ENCODE results near the gene RFK.

Gene RFK

DNA sequence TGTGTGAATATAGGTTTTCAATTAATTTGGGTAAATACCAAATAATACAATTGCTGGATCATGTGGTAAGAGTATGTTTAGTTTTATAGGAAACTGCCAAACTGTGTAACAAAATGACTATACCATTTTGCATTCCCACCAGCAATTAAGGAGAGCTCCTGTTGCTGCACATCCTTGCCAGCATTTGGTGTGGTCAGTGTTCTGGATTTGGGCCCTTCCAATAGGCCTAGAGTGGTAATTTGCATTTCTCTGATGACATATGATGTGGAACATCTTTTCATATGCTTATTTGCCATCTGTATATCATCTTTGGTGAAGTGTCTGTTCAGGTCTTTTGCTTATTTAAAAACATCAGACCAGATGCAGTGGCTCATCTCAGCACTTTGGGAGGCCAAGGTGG lies 11.6 kb upstream of the RFK start:
- DNase-seq, result no peak

GRCh38 chr9:76405340-76405739 lies 11.1 kb upstream of the RFK start:
- DNase-seq, result no peak

DNA sequence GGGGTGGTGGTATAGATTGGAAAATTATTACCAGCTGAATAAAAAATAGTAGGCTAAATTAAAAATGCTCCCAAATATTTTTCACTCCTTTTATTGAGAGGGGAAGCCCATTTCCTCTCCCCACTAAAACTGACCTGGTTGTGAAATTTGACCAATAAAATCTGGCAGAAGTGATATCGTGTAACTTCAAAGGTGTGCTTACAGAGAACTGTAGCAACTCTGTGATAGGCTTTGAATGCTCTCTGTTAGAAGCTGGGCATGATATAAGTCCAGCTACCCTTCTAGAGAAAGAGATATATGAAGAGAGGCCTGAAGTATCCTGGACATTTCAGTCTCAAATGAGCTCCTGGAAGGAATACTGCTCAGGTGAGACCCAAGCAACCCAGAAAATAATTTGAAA lies 10.2 kb upstream of the RFK start:
- DNase-seq, result no peak

DNA sequence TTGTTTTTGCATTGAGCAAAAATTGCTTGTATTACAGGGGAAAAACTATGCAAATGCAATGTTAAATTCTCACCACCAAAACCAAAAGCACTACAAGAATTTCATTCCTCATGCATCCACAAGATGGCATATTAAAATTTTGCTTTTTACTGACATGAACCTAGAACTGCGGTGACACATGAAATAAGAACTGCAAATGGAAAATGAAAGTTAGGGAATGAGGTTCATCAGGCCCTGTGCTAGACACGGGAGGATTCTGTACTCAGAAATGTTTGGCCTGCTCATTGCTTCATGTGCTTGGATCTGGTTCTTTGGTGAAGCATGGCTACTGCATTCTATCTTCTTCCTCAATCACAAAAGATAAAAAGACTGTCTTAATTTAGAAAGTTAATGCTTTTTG lies 9.1 kb upstream of the RFK start:
- peak in 1 of 14 donors; percentile 13 for DNase-seq

DNA sequence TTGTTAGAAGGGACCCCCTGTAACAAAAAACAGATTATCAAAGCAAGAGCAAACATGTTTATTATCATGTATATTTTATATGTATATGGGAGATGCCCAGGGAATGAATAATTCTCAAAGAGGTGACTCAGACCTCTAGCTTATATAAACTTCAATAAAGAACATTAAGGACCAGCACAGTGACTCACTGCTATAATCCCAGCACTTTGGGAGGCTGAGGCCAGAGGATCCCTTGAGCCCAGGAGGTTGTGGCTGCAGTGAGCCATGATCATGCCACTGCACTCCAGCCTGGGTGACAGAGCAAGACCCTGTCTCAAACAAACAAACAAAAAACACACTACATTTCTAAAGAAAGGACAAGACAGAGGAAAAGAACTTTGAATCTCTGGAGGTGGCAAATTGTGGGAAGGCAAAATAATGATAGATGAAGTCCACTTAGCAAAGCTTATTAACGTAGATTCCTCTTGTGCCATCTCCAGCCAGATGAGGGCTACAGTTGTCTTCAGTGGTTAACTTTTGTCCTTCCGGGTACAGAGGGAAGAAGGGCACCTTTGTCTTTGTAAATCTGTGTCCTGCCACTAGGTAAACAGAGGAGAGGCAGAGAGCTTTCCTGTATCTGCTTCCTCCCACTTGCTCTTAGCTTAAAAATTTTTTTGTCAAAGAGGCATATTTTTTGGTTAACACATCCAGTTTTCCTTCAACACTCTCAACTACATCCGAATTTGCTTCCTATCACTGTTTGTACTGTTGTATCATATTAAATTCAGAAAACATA lies 7.5 kb upstream of the RFK start:
- no peak for DNase-seq

GRCh38 chr9:76401176-76401575 lies 7.0 kb upstream of the RFK start:
- DNase-seq, result no peak

GRCh38 chr9:76400534-76401096 lies 6.4 kb upstream of the RFK start:
- DNase-seq, result no peak

DNA sequence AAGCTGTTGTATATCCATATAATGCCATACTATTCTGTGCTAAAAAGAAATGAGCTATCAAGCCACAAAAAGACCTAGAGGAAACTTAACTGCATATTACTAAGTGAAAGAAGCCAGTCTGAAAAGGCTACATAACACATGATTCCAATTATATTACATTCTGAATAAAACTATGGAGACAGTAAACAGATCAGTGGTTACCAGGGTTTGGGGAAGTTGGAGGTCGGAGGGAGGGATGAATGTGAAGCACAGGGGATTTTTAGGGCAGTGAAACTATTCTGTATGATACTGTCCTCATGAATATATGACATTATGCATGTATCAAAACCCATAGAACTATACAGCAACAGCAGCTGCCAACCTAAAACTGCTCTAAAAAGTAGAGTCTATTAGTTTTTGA lies 5.6 kb upstream of the RFK start:
- no peak for DNase-seq

GRCh38 chr9:76396597-76396996 lies 2.4 kb upstream of the RFK start:
- no peak for DNase-seq

DNA sequence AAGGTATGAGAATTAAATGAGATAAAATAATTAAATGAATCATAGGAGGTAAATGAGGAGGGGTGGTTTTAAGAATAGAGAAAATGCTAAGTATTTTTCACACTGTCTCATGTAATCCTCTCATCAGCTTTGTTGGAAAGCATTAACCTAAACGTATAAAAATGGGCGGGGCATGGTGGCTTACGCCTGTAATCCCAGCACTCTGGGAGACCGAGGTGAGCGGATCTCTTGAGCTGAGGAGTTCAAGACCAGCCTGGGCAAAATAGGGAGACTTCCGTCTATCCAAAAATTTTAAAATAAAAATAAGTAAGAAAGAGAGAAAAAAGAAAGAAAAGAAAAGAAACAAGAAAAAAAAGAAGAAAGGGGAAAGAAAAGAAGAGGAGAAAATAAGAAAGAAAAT lies 1.9 kb upstream of the RFK start:
- DNase-seq, result no peak

DNA sequence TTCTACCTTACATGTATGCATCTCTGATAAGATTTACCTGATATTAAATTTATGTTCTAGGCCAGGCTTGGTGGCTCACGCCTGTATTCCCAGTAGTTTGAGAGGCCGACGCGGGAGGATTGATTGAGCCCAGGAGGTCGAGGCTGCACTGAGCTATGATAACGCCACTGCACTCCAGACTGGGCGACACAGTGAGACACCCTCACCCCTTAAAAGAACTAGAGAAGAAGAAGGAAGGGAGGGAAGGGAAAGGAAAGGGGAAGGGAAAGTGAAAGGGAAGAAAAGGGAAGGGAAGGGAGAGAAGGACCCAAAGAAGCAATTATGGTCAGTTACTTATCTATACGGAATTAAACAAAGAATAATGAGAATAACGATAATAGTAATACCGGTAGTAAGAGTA lies 1.2 kb upstream of the RFK start:
- DNase-seq, result no peak

GRCh38 chr9:76394960-76395252 lies 680 bp upstream of the RFK start:
- peak in 7 of 14 donors; percentile 59 to 81 (median 69) for DNase-seq

GRCh38 chr9:76390656-76391055 lies 3.6 kb downstream of the RFK start:
- no peak for DNase-seq

DNA sequence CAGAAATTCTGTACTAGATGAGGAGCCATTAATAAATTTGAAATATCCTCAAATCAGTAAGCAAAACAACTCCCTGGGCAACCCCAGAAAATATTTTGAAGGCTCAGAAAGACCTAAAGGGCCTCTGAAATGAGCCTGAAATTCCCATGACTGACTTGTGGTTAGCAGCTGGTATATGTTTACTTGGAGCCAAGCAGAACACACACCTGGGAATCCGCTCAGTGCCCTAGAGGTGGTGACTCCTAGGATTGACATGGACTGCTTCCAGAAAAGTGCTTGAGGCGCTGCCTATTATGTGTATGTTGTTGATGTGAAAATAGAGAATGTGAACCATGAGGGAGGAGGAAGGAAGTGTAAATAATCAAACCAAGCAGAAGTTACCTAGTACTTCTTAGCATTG lies 14.7 kb downstream of the RFK start:
- no peak for DNase-seq

DNA sequence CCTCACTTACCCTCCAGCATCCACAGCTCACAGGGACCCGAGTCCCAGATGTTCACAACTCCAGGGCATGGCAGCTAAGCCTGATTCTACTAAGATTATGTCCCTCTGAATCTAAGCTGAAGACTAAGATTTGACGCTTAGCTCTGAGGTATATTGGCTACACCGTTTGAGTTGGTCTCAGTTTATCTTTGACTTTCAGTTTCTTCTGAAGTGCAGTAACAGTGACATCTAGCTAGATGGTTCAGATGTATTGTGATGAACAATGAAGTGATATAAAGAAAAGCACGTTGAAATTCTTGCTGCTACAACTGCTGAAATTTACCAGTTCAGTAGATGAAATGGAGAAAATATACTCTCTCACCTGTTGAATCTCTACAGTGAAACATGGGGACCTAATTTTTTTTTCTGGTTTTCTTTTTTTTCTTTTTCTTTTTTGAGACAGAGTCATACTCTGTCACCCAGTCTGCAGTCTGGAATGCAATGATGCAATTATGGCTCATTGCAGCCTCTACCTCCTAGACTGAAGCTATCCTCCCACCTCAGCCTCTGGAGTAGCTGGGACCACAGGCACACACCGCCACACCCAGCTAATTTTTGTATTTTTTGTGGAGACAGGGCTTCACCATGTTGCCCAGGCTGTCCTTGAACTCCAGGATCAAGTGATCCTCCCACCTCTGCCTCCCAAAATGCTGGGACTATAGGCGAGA lies 15.7 kb downstream of the RFK start:
- DNase-seq, result no peak

GRCh38 chr9:76377791-76378190 lies 16.4 kb downstream of the RFK start:
- no peak for DNase-seq

DNA sequence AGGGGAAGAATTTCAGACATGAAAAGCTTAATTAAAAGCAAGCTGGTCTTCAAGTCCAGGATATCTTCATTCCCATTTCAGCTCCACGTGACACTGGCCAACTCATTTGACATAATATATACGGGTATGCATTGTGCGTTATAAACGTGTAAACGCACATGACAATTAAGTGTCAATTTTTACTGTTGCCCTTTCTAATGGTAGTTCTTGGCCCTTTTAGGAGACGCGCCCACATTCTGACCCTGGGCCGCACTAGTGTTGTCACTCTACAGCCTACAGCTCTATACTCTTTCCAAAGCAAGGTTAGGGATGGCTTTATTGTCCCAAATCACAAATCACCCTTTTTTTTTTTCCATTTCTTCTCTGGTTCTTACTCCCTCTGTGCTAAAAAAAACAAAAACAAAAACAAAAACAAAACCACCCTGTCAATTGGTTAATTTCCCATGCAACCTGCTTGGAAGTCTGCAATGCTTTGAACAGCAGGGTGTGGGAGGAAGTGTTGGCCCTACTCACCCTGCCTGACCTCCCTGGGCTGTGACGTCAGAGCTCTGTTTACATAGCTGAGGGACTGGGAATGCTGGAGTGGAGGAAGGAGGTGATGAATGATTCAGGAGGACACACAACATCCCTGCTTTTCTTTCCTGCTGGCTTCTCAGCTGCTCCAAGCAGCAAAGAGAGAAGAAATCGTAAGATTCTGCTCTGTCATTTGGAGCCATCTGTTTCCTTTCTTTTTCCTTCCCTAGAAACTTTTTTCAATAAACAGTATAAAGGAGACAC lies 19.3 kb downstream of the RFK start:
- DNase-seq, result no peak

- DNase-seq, result no peak
Measured at GRCh38 chr9:76373784-76374474, 20.3 kb downstream of the RFK start.

- no peak for DNase-seq
Measured at GRCh38 chr9:76373173-76373783, 20.9 kb downstream of the RFK start.

DNA sequence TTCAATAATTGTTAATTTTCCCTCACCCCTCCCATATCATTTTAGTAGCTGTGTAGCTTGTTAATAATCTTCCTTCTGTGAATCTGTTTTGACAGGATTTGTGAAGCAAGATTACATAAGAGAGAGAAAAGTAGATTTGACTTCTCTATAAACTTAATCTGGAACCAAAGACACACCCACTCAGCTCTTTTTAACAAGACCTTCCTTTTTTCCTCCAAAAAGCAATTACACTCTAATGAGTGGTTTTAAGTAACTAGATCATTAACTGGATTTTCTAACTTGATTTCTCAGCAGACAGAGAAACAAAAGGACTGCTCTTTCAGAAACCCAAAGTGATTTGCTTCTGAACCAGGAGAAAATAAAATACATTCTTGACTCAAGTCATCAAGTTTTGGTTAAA lies 21.9 kb downstream of the RFK start:
- no peak for DNase-seq

DNA sequence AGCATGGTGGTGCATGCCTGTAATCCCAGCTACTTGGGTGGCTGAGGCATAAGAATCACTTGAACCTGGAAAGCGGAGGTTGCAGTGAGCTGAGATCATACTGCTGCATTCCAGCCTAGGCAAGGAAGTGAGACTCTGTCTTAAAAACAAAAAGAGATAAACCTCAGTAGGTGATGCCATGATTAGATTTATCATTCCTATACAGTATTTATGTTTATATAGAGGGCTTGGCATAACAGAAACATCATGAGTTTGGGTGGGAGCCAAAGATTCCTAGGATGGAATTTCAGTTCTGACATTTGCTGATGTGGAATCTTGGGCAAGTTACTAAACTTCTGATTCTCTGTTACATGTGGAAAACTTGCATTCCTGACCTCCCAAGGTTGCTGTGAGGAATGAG lies 22.3 kb downstream of the RFK start:
- no peak for DNase-seq

- DNase-seq, result no peak
Measured at GRCh38 chr9:76370396-76371023, 23.7 kb downstream of the RFK start.
